Esophagus (tissue), 2 donors: Measurements from ENCODE around the gene GBP3. TPM values are rescaled to one million over a fixed set of nuclear protein-coding genes. Genes with fewer than 3 reads are reported as not detected.
"Not testable (repeated sequence)": the region's sequence is repeated elsewhere in the genome, so short reads cannot be mapped to it uniquely, and the experiment has no call there.

Experiments used
- H3K27ac ChIP-seq, 2 donors: one replicate each; pipeline ENCODE4 v1.5.1; 2013; ENCODE audit warnings: low read depth in 2 of 2, mild to moderate bottlenecking in 2 of 2, inconsistent platforms in 1 of 2, low read length in 1 of 2, moderate library complexity in 1 of 2
- H3K27me3 ChIP-seq, 2 donors: one replicate each; pipeline ENCODE4 v1.6.1; 2013; ENCODE audit warnings: low read length in 2 of 2, control low read depth in 1 of 2, mild to moderate bottlenecking in 1 of 2; ENCODE audit not compliant: insufficient read depth in 2 of 2, control insufficient read depth in 1 of 2
- H3K36me3 ChIP-seq, 2 donors: one replicate each; pipeline ENCODE4 v1.6.1; 2013; ENCODE audit warnings: low read length in 1 of 2; ENCODE audit not compliant: control insufficient read depth in 2 of 2, insufficient read depth in 2 of 2
- H3K4me1 ChIP-seq, 2 donors: one replicate each; pipeline ENCODE4 v1.6.1; 2013; ENCODE audit warnings: low read length in 1 of 2; ENCODE audit not compliant: control insufficient read depth in 2 of 2, insufficient read depth in 2 of 2
- H3K4me3 ChIP-seq, 2 donors: one replicate each; pipeline ENCODE4 v1.5.1; 2013; ENCODE audit warnings: low read length in 2 of 2, mild to moderate bottlenecking in 2 of 2, low read depth in 1 of 2, moderate library complexity in 1 of 2
- H3K9me3 ChIP-seq, 2 donors: one replicate each; pipeline ENCODE4 v1.6.1; 2013; ENCODE audit warnings: mild to moderate bottlenecking in 2 of 2, low read depth in 1 of 2, low read length in 1 of 2, moderate library complexity in 1 of 2; ENCODE audit not compliant: control insufficient read depth in 2 of 2, insufficient read depth in 1 of 2
- WGBS, 2 donors: extraction: QIAGEN DNeasy Blood & Tissue Kit; methylation state at CpG; one replicate each; pipeline ENCODE4 v1.1.7; 2013; 5-methylcytosine and 5-hydroxymethylcytosine counted together
- polyA plus RNA-seq, 2 donors: library from polyadenylated mRNA; stranded (reverse); fragments of 200-250 nt; gene quantifications; one replicate each; pipeline ENCODE4 v1.2.3, GENCODE V29; 2013
- donor health status: healthy with polysubstance abuse.
- donor health status: Bipolar disorder and iron deficiency.

Gene GBP3
- polyA plus RNA-seq, 2 donors = 2.5 to 6.1 TPM

DNA sequence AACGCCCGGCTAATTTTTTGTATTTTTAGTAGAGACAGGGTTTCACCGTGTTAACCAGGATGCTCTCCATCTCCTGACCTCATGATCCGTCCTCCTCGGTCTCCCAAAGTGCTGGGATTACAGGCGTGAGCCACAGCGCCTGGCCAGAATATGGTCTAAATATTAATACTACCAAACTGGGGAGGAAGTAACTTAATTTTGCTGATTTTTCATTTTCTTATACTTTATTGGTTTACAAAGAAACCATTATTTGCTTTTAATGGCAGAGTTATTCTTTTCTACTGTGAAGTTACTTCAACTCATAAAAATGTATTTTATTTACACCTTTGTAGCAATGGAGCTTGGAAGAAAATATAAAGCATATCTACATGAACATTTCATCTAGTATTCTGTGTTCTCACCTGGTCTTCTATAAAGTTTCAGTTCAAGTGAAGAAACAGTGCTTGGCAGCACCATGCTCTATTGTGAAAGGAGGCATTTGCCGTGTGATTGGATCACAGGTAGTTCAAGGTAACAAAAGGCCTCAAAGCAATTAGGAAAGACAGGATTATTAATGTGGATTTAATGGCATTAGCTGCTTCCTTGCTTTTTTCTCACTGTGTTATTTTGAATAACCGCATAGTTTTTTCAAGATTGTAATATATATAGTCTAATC lies 28.8 kb upstream of the GBP3 start:
- 82 to 83% methylated on average over 9 of the region's 9 CpGs for WGBS, 2 donors
- Histone ChIP-seq H3K27me3 (no peaks in the 10 kb centered on the region), H3K9me3 (no peaks in the 10 kb centered on the region), H3K27ac (no peak overlapping the region), H3K4me3 (no peak overlapping the region), H3K36me3 (peaks cover 2 to 4% of the 10 kb centered on the region in 2 donors), H3K4me1 (peaks cover 0 to 7% of the 10 kb centered on the region in 2 donors)

DNA sequence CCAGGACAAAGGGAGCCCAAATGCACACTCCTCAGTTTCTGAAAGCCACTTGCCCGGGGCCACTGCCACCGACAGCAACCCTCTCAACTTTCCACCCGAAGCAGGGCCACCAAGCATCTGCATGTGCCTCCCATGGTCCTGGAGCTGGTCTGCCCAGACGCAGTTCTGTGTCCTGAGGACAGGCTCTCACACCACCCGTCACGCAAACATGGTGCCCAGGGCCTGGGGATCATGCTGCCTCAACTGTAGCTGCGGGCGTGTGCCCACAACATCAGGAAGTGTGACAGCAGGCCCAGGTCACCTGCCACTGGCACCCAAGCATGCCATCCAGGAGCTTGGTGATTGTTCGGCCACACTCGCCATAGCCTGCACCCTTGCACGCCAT lies 28.0 kb upstream of the GBP3 start:
- H3K4me1 ChIP-seq = peaks cover 0 to 7% of the 10 kb centered on the region in 2 donors
- H3K27ac ChIP-seq = peak overlapping the region in 1 of 2 donors; percentile 45
- H3K36me3 ChIP-seq = peaks cover 2 to 4% of the 10 kb centered on the region in 2 donors
- H3K27me3 ChIP-seq = no peaks in the 10 kb centered on the region
- no peaks in the 10 kb centered on the region for H3K9me3 ChIP-seq
- H3K4me3 ChIP-seq = no peak overlapping the region
- 93 to 98% methylated on average over 11 of the region's 11 CpGs for WGBS, 2 donors

DNA sequence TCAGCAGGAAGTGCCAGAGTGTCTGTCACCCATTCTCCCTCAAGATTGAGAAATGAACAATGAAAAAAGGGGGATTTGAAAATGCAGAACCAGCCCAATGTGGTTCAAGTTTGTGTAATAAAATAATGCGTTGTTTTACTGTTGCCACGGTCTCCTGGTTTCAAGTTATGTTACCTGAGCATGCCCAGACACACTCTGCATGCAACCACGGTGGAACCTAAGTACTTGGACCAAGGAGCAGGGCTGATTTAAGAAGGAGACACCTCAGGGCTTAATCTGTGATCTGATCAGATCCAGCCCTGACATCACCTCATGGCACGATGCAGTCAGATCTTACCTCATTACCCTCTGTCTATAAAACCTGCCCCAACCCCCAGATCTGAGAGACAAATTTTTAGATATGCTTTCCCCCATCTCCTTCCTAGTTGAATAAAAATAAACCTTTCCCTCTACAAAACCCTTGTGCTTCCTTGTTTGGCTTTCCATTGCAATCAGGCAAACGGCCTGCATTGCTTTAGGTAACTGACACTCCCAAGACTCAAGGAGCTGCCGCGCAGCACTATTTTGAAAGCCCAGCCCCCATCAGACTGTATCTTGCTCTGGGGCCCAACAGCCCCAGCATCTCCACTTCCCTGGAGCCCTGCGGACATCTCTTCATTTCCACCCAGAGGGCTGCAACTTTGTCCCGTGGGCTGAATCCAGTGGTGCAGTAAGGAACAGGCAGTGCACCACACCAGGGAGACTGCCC lies 27.4 kb upstream of the GBP3 start:
- not testable (repeated sequence) for H3K4me3 ChIP-seq
- peak overlapping the region; percentile 45 to 50 for H3K27ac ChIP-seq

DNA sequence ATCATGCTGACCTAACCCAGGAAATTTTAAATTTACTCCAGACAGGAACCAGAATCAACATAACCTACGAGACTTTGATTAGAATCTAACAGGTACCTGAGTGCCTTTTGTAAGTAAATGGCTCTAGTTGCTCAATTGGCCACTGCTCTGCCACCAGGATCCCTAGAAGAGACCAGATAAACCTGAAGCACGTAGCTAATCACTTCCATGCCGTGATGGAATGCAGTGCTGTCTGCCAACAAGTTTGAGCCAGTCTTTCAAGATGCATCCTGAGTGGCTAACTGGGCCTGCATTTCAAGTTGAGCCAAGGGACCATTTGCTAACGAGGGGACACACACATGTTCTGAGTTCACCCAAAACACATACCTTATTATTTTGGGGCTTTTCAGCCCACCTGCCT lies 26.5 kb upstream of the GBP3 start:
- WGBS, 2 donors = 52 to 72% methylated on average over 2 of the region's 4 CpGs

More for the DNA sequence above, 27.4 kb upstream of the GBP3 start:
- not testable (repeated sequence) for H3K27me3 ChIP-seq, H3K36me3 ChIP-seq, H3K4me1 ChIP-seq, H3K9me3 ChIP-seq
- 55 to 78% methylated on average over 9 of the region's 9 CpGs for WGBS, 2 donors

DNA sequence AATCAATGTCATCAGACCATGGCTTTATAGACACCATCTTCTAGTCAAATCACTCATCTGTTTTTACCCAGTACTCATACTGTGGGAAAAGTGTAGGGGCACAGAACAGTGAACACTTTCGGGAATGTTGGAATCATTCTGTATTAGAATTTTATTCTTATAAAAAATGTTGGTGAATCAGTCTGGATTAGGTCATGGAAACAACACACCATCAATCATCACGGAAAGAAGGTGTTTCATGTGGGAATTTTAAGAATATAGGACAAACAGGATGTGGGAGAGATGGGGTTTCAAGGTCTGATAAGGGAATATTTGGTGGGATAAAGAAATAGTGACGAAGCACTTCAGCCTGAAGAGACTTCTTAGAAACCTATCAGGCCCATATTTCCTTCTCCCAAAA lies 25.1 kb upstream of the GBP3 start:
- Histone ChIP-seq H3K4me3 (no peak overlapping the region), H3K4me1 (peaks cover 2 to 7% of the 10 kb centered on the region in 2 donors), H3K27ac (no peak overlapping the region), H3K36me3 (peaks cover 0 to 4% of the 10 kb centered on the region in 2 donors), H3K27me3 (no peaks in the 10 kb centered on the region), H3K9me3 (no peaks in the 10 kb centered on the region)
- 56 to 73% methylated on average over 3 of the region's 3 CpGs for WGBS, 2 donors

More for the DNA sequence above, 26.5 kb upstream of the GBP3 start:
- not testable (repeated sequence) for H3K4me1 ChIP-seq, H3K4me3 ChIP-seq, H3K36me3 ChIP-seq, H3K9me3 ChIP-seq, H3K27me3 ChIP-seq
- H3K27ac ChIP-seq = peak overlapping the region; percentile 59 to 60

DNA sequence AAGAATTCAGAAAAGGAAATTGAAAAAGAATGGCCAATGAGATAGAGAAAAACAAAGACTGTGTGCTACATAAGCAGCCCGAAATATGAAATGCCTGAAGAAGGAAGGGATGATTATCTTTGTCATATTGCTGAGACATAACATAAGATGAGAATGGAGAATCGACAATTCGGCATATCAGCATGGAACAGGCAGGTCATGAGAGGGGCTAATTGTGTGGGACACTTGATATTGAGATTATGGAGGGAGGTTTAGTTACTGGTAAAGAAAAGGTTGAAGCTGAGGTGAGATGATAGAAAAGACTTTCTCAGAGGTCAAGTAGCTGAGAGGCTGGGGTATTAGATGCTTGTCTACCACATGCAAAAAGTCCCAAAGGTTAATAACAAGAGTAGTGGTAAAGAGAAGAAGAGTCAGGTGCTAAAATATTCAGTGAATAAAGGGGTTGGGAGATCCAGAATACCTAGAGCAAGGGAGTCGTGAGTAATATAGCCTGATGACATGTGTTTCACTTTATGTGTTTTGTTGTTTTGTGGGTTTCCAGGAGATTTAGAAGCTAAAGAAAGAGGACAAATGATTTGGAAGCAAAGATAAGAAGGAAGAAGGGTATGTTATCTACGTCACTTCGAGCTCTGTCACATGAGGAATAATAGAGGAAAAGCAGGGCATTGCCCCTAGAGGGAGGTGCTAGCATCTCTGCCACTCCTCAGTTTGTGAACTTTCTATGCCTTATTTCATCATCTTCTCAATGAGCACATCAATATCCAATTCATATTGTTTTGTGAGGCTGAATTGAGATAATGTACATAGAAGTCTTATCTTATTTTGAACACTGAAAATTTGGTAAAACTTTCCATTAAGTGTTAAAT lies 23.9 kb upstream of the GBP3 start:
- H3K27ac ChIP-seq, H3K9me3 ChIP-seq, H3K4me3 ChIP-seq, H3K36me3 ChIP-seq, H3K27me3 ChIP-seq, H3K4me1 ChIP-seq: not testable (repeated sequence)
- WGBS, 2 donors = 82 to 85% methylated on average over 6 of the region's 6 CpGs

DNA sequence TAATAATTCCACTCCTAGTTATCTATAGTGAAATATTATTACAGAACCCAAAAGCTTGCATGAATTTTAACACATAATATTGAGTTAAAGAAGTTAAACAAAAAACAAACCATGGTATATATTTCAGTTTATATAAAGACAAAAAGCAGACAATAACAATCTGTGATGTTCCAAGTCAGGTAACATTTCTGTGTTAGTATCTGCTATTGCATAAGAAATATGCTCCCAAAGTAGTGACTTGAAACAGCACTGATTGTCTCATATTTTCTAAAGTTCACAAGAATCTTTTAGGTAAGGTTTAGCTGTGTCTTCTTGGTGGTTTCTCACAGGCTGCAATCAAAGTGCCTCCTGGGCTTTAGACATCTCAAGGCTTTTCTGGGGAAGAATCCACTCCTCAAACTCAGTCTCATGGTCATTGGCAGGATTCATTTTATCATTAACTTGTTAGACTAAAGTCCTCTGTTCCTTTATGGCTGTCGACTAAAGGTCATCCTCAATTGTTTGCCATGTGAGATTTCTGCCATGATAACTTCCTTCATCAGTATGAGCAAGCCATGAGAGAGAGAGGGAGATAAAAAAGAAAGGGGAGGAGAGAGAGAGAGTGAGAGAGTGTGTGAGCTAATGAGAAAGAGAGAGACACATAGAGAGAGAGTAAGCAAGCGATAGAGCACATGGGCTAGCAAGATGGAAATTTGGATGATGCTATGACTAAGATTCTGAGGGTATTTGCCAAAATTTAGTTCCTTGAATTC lies 22.5 kb upstream of the GBP3 start:
- WGBS, 2 donors = 53 to 73% methylated on average over 2 of the region's 2 CpGs
- Histone ChIP-seq H3K27me3 (no peaks in the 10 kb centered on the region), H3K36me3 (no peaks in the 10 kb centered on the region), H3K9me3 (peaks cover 0 to 3% of the 10 kb centered on the region in 2 donors), H3K4me3 (no peak overlapping the region), H3K4me1 (peaks cover 0 to 2% of the 10 kb centered on the region in 2 donors), H3K27ac (no peak overlapping the region)

DNA sequence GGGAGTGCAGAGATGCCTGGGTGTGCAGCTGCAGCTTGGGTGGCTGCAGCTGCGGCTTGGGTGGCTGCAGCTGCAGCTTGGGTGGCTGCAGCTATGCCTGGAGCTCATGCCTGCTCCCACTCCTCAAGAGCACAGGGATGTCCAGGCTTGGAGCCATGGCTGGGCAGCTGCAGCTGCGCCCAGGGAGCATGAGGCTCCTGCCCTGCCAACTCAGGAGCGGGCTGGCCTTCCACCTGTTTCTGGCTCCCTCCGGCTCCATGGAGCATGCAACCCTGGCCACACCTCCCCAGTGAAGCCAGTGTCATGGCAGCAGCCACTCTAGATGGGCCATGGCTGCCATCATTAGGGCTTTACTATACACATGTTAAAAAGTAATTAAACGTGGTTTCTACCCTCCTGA lies 21.3 kb upstream of the GBP3 start:
- WGBS, 2 donors = 82 to 85% methylated on average over 5 of the region's 5 CpGs
- no peak overlapping the region for H3K27ac ChIP-seq

DNA sequence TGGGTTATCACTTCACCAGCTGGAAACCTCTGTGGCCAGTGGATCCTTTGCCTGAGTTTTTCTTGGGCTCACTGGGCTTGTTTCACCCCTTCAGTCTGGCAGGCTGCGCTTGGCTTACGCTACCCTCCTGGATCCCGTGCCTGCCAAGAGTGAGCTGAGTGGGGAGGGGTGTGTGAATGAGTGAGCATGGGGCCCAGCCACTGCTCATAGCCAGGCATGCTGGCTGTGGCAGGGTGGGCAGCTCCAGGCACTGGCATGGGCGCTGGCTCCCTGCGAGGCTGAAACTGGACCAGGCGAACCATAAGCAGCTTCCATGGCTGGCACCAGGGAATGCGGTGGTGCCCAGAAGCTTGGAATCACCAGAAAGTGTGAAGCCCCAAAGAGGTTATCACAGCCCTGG lies 19.8 kb upstream of the GBP3 start:
- Histone ChIP-seq H3K9me3 (peaks cover 0 to 3% of the 10 kb centered on the region in 2 donors), H3K36me3 (no peaks in the 10 kb centered on the region), H3K4me3 (no peak overlapping the region), H3K27ac (no peak overlapping the region), H3K4me1 (peaks cover 0 to 2% of the 10 kb centered on the region in 2 donors), H3K27me3 (no peaks in the 10 kb centered on the region)
- 95 to 96% methylated on average over 7 of the region's 7 CpGs for WGBS, 2 donors

More for the DNA sequence above, 21.3 kb upstream of the GBP3 start:
- Histone ChIP-seq H3K27me3 (no peaks in the 10 kb centered on the region), H3K4me1 (peaks cover 0 to 2% of the 10 kb centered on the region in 2 donors), H3K4me3 (no peak overlapping the region), H3K9me3 (peaks cover 0 to 3% of the 10 kb centered on the region in 2 donors), H3K36me3 (no peaks in the 10 kb centered on the region)
